HuH-7.5 (cell line): ENCODE measurements around the gene UBE2E2.

Source experiments
- DNase-seq: peaks from one replicate; pipeline ENCODE4 v3.0.0; 2011; ENCODE audit warnings: low spot score

UBE2E2 gene

DNA sequence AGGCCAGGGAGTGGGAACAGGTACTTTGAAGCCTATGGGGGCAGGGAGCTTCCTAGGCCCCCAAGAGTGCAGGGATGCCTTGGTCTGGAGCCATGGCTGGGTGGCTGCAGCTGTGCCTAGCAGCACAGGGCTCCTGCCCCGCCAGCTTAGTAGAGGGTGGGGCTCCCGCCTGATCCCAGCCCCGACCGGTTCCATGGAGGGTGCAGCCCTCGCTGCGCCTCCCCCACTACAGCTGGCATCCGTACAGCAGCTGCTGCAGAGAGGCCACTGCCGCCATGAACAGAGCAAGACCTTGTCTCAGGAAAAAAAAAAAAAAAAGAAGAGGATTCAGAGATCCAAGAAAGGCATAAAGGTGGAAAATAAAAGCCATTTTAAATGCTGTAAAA, 277.2 kb downstream of the UBE2E2 start:
- DNase-seq = no peak

DNA sequence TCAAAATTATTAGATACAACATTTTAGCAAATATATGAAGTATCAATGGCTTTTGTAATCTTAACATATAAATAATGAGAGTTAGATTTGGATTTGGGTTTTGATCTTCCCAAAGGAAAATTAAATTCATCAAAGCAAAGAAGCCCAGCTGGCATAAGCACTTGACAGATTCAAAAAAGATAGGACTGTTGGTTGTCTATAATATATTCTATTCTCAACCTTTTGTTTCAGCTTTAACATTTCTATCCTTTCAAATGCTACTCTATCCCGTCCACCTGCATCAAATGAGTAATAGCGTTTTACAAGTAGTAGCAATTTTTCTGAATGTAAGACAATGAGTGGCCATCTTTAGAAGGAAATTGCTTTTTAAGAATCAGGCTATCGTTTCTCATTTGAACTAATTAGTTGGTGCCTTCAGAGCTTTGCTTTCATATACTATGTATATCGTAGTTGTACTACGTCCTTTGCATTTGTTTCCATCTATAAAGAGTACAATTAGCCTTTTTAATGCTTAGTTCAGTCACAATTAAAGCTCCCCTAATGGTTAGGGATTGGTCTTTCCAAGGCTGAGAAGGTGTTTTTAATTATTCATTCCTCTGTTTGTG, 278.0 kb downstream of the UBE2E2 start:
- no peak for DNase-seq

DNA sequence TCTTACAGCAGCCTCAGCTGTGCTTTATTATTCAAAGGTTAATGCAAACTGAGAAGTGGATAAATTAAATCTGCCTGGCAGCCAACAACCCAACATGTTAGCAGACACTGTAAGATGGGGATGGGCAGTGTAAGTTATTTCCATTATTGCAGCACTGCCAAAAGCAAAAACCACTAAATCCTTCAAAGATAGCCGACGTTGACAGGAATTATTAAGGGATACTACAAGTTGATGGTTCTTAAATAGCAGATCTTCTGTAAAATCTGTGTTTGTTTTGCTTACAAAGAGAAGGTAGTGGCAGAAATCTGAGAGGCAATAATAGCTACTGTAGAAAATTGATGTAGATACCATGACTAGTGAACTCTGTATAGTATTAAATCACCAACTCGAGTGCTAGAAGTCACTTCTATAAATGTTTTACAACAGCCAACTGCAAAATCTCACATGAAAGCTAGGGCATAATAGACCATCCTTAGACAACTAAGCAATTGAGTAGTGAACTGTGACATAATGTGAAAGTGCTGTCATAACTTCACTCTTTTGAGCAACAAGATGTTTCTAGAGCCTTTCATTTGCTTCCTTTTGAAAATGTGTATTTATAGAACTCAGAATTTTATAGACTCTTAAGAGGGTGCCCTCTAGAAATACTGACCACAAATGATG, 278.6 kb downstream of the UBE2E2 start:
- DNase-seq = no peak

DNA sequence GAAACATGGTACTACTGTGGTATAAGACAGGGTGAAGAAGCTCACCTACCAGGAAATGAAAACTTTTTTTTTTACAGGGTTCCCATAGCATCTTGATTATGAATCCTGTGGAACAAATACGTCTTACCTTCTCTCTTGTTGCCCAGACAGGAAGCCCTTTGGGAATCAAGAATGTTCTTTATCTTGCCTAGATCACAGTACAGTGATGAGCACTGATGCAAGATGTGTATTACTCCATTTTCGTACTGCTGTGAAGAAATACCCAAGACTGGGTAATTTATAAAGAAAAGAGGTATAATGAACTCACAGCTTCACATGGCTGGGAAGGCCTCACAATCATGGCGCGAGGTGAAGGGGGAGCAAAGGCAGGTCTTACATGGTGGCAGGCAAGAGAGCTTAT, 281.3 kb downstream of the UBE2E2 start:
- no peak for DNase-seq

DNA sequence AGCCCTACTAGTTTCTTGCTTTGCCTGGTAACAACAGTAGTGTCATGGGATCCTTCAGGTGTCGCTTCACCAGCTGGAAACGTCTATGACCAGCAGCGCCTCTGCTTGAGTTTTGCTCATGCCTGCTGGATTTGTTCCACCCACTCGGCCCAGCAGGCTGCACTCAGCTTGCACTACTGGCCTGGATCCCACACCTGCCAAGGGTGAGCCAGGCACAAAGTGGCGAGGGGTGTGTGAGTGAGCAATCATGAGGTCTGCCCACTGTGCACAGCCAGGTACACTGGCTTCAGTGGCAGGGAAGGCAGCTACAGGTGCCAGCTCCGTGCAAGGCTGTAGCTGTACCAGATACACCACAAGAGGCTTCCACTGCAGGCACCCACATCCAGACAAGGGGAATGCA, 282.8 kb downstream of the UBE2E2 start:
- no peak for DNase-seq

DNA sequence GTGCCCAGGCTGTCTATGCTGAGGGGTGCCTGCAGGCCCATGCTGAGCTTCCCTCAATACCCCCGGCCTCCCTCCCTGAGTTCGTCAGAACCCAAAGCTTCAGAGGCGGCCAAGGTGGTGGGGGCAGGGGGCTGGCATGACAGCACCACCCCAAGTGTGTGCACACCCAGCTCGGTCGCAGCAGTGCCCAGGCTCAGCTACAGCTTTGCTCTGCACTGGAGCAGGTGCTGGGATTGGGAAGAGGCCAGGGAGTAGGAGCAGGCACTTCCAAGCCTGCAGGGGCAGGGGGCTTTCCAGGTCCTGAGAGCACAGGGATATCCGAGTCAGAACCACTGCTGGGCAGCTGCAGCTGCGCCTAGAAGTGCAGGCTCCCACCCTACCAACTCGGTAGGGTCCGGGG, 283.9 kb downstream of the UBE2E2 start:
- DNase-seq = no peak

DNA sequence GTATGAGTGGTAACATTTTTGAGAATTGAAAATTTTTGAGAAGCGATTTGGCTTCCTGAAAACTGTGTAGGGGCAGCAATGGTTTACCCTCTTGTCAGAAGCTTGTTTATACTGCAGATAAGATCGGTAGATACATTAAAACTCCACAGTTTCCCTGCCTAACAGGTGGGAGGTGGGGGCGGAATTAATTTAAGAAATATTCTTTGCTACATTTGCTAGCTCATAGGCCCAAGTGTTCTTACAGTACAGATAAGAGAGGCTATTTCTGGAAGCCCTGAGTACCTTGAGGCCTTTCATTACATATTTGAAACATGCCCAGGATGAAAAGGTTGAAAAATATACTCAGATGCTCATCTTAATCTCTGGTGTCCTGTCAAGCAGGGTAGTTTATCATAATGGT, 285.5 kb downstream of the UBE2E2 start:
- no peak for DNase-seq

DNA sequence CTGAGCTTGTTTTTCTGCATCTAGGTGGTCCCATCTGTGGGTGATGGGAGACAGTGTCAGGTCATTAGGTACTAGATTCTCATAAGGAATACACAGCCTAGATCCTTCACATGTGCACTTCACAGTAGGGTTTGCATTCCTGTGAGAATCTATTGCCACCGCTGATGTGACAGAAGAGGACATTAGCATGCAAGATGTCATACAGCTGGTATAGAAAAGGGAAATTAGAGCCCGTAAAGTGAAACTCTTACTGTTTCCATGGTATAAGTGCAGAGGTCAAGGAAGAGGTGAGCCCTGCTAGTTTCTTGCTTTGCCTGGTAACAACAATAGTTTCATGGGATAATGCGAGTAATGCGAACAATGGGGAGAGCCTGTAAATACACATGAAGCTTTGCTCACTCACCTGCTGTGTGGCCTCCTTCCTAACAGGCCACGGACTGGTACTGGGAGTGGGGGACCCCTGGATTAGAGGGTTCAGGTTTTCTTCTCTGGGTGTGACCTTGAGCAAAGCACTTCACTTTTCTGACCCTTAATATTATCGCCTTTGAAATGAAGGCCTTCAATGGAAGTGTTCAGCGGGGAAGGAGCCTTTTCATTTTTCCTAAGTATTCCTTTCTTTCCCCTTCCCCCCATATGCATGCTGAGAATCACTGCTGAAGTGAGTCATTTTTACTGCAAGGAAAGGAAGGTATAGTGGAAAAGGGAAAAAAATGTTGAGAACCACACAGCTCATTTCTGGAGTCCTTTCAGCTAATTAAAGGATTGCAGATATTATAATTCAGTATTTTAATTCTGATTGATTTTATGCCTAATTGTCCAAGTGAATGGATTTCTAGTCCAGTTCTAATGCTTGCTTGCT, 286.4 kb downstream of the UBE2E2 start:
- DNase-seq = no peak

DNA sequence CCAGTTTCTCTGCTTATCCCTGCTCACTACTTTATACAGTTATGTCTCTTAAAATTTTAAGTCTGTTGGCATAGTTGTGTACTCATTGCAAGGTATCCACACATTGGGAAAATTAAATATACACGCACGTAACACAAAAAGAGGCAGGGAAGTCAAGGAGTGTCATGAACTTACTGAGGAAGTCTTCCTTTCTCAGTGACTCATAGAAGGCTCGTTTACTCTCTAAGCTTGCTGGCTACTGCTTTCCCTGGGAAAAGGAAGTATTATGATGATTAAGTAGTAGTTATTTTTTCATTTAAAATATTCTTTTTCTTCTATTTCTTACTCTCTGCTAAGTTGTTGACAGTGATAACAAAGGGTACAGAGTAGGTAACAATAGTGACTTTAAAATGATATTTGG, 287.3 kb downstream of the UBE2E2 start:
- no peak for DNase-seq

DNA sequence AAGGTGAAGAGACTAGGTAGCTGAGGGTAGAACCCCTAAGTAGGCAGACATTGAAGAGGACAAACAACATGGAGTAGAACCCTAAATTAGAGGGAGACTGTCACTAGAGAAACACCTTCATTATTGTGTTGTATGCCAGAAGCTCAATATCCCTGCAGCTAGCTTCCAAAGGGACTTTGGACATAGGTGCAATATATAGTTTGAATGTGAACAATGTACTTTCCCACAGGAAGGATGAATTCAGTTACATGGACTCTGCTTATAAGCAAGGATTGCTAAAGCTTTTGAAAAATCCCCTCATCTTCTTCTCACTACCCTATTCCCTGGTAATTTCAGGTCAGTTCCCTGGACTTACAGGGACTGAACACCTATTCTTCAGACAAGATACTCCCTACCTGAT, 288.9 kb downstream of the UBE2E2 start:
- DNase-seq = no peak

DNA sequence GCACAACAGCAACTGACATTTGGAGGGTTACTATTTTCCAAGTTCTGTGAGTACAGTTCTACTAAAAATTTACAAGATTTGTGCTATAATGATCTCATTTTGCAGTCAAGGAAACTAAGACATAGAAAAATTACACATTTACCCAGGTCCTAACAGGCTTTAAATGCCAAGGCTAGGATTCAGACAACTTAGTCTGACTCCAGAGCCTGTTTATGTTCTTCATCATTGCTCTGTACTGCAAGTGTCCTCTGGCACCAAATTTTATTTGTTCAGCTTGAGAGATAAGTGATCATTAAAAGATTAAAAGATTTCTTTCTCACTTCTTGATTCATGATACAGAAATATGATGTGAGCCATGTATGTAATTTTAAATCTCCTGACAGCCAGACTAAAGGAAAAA, 290.8 kb downstream of the UBE2E2 start:
- no peak for DNase-seq

DNA sequence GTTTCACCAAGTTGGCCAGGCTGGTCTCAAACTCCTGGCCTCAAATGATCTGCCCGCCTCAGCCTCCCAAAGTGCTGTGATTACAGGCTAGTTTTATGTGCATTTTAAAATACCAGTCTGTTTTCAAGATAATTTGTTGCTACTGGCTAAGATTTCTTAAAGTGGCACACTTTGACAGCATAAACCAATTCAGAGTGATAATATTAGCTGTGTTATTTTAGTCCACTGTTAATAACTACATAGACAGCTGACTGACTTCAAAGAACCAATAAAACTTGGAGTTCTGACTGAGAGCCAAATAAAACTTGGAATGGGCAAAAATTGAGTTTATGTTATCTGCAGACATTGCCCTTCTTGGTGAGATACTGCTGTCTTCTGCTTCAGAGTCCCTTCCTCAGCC, 291.8 kb downstream of the UBE2E2 start:
- DNase-seq = no peak

DNA sequence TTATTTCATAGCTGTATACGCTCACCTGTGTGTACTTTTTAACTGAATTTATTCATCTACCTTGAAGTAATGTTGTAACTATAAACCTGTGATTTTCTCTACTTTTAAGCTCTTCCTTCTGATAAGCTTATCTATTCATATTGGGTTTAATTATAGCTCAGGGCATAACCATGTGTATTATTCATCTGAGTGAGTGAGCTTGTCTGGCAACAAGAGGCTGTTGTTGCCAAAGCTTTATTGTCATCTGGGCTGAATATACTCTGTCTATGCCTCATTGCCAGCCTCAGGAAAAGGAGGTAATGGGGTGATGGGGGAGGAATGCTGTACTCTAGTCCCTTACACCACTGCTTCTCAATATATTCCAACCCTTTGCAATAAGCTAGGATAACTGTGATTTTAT, 292.4 kb downstream of the UBE2E2 start:
- DNase-seq = no peak

DNA sequence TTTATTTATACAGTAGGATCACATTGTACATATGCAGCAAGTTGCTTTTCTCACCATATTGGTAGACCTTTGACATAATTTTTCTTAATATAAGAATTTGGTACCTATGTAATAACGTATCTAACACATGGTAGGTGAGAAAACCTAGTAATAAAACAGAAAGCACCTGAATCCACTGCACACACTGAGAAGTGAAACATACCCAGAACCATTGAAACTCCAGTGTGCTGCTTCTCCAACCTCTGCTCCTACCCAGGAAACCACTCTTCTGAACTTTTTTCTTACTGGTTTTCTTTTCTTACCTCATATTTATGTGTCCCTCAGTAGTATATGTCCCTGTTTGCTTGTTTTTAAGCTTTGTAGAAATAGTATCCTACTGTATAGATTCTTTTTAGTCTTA, 293.0 kb downstream of the UBE2E2 start:
- DNase-seq = no peak

DNA sequence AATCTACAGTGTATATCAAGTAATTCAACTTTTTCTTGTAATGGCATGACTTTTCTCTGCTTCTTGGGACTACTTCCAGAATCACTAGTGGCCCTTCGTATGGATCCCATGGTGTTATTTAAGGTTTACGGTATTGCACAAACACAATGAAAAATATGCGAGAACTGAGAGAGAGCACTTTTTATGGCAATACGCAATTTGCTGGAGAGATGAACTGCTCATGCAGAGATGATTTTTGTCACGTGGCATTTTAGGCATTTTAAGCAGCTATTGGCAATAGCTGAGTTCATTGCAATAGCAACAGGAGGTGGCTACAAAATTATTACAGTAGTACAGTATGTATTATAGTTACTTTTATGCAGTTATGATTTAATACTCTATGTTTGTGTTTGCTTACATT, 294.0 kb downstream of the UBE2E2 start:
- DNase-seq = no peak

DNA sequence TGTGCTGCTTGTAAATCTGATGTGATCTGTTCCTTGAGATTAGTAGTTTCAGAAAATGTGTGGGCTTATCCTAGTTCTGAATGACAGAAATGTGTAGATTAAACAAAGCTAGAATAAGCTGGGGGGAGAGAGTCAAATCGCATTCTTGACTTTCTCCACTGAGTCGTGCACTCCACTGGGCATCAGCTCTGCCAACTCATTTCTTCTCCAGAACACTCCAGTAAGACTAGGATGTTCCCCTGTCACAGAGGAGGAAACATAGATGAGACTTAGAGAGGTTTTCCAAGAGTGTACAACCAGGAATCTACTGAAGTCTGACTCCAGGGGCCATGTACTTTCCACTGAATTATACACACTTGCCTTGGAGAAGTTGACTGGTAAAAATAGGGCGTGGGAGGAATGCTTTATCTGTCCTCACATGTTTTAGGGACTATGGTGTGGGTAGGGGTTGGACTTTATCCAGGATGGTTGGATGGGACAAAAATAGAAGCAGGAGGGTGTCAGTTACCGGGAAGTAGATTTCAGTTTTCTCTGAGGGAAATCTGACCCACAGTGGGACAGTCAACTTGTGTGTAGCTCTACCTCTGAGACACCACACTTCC, 298.2 kb downstream of the UBE2E2 start:
- DNase-seq = no peak

DNA sequence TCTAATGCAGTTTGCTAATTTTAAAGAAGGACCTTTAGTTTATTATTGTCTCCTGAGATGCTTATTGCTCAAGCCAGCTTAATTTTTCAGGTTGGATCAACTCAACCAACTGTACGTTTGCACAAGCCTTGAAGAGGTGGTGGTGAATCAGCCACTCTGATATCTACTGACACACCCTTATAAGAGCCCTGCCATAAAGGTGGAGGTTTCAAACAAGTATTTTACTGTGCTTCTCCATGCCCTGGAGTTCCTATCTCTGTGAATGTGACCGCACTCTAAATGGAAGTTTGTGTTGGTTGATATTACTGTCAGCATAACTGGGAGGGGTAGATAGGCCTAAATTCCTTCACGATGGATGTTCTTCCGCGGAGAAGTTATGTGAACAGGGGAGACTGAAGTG, 305.3 kb downstream of the UBE2E2 start:
- no peak for DNase-seq

DNA sequence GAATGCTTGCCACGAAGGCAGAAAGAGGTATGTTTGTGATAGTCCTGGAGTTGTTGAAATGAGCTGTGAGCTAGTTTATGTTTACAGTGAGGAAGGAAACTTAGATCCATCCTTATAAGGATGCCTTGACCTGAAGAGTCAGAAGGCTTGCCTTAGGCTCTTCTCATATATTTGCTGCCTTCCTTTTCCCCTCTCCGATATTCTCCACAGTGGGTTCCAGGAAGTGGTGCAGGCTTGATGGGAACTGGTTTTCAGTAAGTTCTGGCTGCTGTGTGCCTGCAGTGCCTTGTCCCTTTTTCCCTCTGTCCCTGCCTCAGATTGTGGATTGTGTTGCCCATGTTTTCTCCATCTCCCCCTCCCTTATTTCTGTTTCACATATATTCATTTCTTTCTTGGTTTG, 315.3 kb downstream of the UBE2E2 start:
- DNase-seq = no peak

DNA sequence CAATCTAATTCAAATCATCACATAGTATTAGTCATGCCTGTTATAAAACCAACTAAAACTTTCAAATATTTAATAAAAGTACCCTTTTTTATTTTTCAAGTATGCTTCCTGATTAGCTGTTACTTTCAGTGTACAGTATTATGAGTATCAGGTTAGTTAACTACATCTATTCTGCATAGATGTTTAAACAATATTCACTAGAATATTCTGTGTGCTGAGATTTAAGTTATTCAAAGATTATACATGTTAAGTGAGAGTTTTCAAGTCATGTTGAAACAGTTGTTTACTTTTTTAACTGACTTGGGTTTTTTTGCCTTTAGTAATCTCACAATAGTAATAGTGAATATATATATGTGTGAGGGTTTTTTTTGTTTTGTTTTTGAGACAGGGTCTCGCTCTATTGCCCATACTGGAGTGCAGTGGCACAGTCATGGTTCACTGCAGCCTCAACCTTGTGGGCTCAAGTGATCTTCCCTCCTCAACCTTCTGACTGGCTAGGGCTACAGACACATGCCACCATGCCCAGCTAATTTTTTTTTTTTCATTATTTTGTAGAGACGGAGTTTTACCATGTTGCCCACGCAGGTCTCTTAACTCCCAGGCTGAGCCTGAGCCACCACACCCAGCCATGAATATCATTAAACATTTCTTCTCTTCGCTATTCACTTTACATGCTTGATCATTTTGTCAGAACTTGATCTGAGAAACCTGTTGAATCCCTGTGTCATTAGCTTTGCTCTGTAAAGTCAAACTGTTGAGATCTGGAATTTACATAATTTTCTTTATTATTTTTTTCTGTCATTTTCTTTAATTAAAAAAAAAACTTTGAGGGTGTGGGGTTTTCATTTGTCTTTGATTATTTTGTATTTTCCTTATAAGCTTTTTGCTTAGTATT, 316.4 kb downstream of the UBE2E2 start:
- no peak for DNase-seq

DNA sequence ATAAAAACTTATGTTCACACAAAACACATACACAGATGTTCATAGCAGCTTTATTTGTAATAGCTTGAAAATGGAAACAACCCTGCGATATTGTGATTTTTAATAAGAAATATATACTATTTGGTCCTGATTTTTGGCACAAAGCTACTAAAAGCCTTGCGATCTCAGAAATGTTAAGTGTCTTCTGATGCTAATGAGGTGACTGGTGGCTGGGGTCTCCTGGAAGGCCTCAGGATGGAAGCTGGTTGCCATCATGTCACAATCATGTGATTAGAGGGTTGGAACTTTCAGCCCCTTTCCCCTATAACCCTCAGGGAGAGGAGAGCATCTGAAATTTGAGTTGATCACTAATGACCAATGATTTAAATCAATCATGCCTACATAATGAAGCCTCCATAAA, 324.2 kb downstream of the UBE2E2 start:
- DNase-seq = no peak

DNA sequence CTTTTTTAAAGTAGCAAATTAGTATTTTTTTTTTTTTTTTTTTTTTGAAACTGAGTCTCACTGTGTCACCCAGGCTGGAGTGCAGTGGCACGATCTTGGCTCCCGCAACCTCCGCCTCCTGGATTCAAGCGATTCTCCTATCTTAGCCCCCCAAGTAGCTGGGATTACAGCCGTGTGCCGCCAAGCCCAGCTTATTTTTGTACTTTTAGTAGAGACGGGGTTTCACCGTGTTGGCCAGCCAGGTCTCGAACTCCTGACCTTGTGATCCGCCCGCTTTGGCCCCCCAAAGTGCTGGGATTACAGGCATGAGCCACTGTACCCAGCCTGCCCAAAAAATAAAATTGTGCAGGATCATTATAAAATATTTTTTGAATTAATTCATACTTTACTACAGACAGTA, 330.5 kb downstream of the UBE2E2 start:
- no peak for DNase-seq

DNA sequence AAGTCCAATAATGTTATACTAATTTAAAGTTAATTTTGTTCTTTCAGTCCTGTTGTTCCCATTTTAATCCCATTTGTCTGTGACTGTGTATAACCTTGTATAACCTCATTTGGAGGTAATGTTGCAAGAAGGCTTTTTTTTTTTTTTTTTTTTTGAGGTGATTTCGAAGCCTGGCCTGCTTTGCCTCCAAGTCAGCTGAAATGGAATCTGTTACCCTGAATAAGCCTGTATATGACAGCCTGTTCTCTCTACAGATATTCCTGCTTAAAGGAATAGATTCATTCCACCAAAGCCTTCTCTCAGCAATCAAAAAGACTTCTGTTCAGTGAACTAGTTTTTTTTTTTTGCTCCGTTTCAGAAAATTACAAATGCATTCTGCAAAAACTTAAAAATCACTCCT, 330.9 kb downstream of the UBE2E2 start:
- no peak for DNase-seq
